Activated B cell treated with CpG ODN at 0.5 μM for 24 hours (primary cell): Measurements from ENCODE around the gene LEPR. TPM values are rescaled to one million over a fixed set of nuclear protein-coding genes. Genes with fewer than 3 reads are reported as not detected.
"Not testable (repeated sequence)": the region's sequence is repeated elsewhere in the genome, so short reads cannot be mapped to it uniquely, and the experiment has no call there.

Source experiments
- ATAC-seq: fragments of 200-7000 bp; cut with Tn5 transposase; one replicate; pipeline ENCODE4 v1.10.0; 2021; ENCODE audit warnings: low read depth, mild to moderate bottlenecking, moderate library complexity
- CTCF ChIA-PET: fragments of 350-600 bp; sonication (Branson Sonifier 250); formaldehyde crosslinking; loops from one replicate; lab custom pipeline; 2021; ENCODE audit warnings: antibody characterized with exemption; lab: Charles Lee
- POLR2A ChIA-PET: fragments of 350-600 bp; sonication (Branson Sonifier 250); formaldehyde crosslinking; loops from one replicate; lab custom pipeline; 2021; ENCODE audit warnings: antibody characterized with exemption; lab: Charles Lee
- DNase-seq: peaks from one replicate; pipeline ENCODE4 v3.0.0; 2022
- H3K27ac Mint-ChIP-seq: one replicate; pipeline ENCODE4 v1.8.0; 2020; ENCODE audit warnings: mixed read lengths
- H3K27me3 Mint-ChIP-seq: one replicate; pipeline ENCODE4 v1.8.0; 2021; ENCODE audit warnings: mixed read lengths
- H3K36me3 Mint-ChIP-seq: one replicate; pipeline ENCODE4 v1.8.0; 2021; ENCODE audit warnings: low read depth, mixed read lengths
- H3K4me1 Mint-ChIP-seq: one replicate; pipeline ENCODE4 v1.8.0; 2021; ENCODE audit warnings: mixed read lengths
- H3K4me3 Mint-ChIP-seq: one replicate; pipeline ENCODE4 v1.8.0; 2020; ENCODE audit warnings: mild to moderate bottlenecking, mixed read lengths
- H3K9me3 Mint-ChIP-seq: one replicate; pipeline ENCODE4 v1.8.0; 2020; ENCODE audit warnings: mixed read lengths
- intact Hi-C: fragments of 100-400 bp; cut with micrococcal nuclease; formaldehyde crosslinking; loops from one replicate; pipeline ENCODE4 v1.15.1; 2024
- total RNA-seq: library from RNA; stranded (reverse); gene quantifications from 2 replicates; pipeline ENCODE4 v1.2.3, GENCODE V29; 2022
- TF ChIP-seq, protein P1 (sequence below): fragments of 200-600 bp; IDR thresholded peaks from one replicate; pipeline ENCODE4 v1.8.0; 2022; ENCODE audit warnings: antibody characterized with exemption, mild to moderate bottlenecking

LEPR gene
- total RNA-seq, 1 donor from 2014 or later, result 1.00 TPM

DNA sequence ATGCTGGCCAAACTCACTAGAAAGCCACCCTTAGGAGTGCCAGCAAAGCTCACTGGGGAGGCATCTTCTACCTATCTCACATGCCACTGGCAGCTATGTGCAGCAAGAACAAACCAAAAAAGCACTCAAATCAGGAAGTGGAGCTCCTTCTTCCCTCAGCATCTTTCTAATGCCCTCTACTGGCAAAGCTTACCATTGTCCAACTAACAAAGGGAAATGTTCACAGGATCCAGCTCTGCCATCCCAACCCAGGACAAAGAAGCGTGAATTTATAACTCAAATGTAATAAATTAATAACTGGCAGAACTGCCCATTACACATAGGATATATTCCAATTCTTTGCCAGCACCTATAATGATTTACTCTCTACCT lies 38.9 kb downstream of the LEPR start:
- no peaks in the 10 kb centered on the region for H3K36me3 Mint-ChIP-seq
- ChIA-PET CTCF (interaction anchor here (1.1 to 1.2 kb wide), 3 partner anchors 28 to 250 kb away, joined by 4 to 5 read pairs (median 4); no protein-coding TSS in a partner anchor), POLR2A (no interaction called here)
- H3K9me3 Mint-ChIP-seq, result peaks cover 9% of the 10 kb centered on the region
- H3K4me3 Mint-ChIP-seq, result no peak overlapping the region
- ATAC-seq (no peak), DNase-seq (no peak)
- peaks cover 4% of the 10 kb centered on the region for H3K27me3 Mint-ChIP-seq
- intact Hi-C loops, result no loop called here
- H3K4me1 Mint-ChIP-seq, result no peaks in the 10 kb centered on the region
- TF ChIP-seq, protein P1, sequence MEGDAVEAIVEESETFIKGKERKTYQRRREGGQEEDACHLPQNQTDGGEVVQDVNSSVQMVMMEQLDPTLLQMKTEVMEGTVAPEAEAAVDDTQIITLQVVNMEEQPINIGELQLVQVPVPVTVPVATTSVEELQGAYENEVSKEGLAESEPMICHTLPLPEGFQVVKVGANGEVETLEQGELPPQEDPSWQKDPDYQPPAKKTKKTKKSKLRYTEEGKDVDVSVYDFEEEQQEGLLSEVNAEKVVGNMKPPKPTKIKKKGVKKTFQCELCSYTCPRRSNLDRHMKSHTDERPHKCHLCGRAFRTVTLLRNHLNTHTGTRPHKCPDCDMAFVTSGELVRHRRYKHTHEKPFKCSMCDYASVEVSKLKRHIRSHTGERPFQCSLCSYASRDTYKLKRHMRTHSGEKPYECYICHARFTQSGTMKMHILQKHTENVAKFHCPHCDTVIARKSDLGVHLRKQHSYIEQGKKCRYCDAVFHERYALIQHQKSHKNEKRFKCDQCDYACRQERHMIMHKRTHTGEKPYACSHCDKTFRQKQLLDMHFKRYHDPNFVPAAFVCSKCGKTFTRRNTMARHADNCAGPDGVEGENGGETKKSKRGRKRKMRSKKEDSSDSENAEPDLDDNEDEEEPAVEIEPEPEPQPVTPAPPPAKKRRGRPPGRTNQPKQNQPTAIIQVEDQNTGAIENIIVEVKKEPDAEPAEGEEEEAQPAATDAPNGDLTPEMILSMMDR, result no peak
- H3K27ac Mint-ChIP-seq, result no peak overlapping the region

DNA sequence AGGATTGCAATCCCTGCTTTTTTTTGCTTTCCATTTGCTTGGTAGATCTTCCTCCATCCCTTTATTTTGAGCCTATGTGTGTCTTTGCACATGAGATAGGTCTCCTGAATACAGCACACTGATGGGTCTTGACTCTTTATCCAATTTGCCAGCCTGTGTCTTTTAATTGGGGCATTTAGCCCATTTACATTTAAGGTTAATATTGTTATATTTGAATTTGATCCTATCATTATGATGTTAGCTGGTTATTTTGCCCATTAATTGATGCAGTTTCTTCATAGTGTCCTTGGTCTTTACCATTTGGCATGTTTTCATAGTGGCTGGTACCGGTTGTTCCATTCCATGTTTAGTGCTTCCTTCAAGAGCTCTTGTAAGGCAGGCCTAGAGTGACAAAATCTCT lies 45.4 kb downstream of the LEPR start:
- CTCF ChIA-PET, intact Hi-C loops, ATAC-seq, DNase-seq, H3K4me3 Mint-ChIP-seq, H3K36me3 Mint-ChIP-seq, H3K4me1 Mint-ChIP-seq, H3K27ac Mint-ChIP-seq, POLR2A ChIA-PET, H3K27me3 Mint-ChIP-seq: not testable (repeated sequence)
- H3K9me3 Mint-ChIP-seq, result peaks cover 12% of the 10 kb centered on the region

DNA sequence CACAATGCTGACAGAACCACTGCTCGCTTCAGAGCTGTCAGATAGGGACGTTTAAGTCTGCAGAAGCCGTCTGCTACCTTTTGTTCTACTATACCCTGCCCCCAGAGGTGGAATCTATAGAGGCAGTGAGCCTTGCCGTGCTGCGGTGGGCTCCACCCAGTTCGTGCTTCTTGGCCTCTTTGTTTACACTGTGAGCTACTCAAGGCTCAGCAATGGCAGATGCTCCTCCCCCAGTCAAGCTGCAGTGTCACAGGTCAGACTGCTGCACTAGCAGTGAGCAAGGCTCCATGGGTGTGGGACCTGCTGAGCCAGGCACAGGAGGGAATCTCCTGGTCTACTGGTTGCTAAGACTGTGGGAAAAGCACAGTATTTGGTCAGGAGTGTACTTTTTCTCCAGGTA lies 47.1 kb downstream of the LEPR start:
- DNase-seq, result no peak
- Mint-ChIP-seq H3K27ac (no peak overlapping the region), H3K9me3 (peaks cover 12% of the 10 kb centered on the region), H3K4me1 (no peaks in the 10 kb centered on the region), H3K4me3 (no peak overlapping the region), H3K27me3 (peaks cover 3% of the 10 kb centered on the region), H3K36me3 (no peaks in the 10 kb centered on the region)
- POLR2A ChIA-PET, result no interaction called here
- intact Hi-C loops, result no loop called here
- ATAC-seq, result no peak
- CTCF ChIA-PET, result no interaction called here
- TF ChIP-seq, protein P1, result no peak

DNA sequence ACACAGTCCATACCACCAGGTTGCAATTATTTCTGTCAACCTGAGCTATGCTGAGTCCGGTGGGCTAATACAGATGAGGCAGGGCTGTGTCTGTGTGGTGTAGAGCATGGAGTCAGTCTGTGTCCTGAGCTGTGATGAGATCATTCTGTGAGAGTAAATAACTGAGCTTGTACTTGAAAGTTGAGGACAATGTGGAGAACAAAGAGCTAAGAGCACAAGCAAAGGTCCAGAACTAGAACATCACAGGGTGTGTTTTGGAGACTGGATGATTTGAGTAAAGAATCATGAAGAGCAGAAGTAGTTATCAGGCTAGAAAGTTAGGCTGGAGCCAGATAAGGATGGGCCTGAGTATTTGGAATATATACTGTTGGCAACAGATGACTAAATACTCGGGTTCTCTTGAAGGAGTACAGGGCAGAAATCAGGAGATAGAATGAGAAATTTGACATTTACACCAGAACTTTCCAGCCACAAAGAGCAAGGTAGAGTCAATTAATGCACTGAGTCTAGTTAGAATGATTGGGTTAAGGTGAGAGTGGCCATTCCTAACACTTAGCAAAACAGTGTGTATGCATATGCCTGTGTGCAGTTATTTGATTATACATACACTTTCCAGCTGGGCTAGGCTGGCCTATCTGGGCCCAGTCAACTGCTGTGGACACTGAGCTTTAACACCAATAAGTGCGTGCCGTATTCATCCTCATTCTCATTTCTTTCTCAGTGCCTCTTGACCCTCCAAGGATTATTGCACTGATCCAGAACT lies 48.8 kb downstream of the LEPR start:
- no peak for ATAC-seq
- no peak for DNase-seq
- ChIA-PET CTCF (no interaction called here), POLR2A (no interaction called here)
- peaks cover 8% of the 10 kb centered on the region for H3K9me3 Mint-ChIP-seq
- H3K4me3 Mint-ChIP-seq, result no peak overlapping the region
- H3K27me3 Mint-ChIP-seq, result peaks cover 3% of the 10 kb centered on the region
- H3K27ac Mint-ChIP-seq, result no peak overlapping the region
- no peaks in the 10 kb centered on the region for H3K36me3 Mint-ChIP-seq
- H3K4me1 Mint-ChIP-seq, result no peaks in the 10 kb centered on the region
- intact Hi-C loops, result no loop called here
- TF ChIP-seq, protein P1, result no peak

DNA sequence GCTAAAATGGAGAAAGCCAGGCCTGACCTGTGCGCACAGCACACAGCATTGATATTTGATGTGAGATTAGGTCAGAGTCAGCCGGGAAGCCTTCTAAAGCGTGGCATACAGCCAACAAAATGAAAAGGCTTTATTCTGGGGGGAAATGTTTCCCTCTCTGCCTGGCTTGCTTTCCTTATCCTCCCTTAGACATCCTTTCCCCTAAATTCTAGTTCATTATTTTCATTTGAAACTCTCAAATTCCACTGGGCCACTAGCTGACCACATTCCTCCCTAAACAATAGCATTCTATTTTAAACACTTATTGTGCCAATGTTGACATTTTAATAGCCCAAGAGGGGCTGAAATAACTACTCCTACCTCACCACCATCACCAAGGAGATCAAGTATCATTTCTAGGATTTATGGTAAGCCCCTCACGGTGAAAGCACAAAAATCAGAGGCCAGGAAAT lies 49.4 kb downstream of the LEPR start:
- DNase-seq, result no peak
- Mint-ChIP-seq H3K4me3 (no peak overlapping the region), H3K9me3 (peaks cover 7% of the 10 kb centered on the region), H3K27me3 (peaks cover 3% of the 10 kb centered on the region), H3K4me1 (no peaks in the 10 kb centered on the region), H3K36me3 (no peaks in the 10 kb centered on the region), H3K27ac (no peak overlapping the region)
- TF ChIP-seq, protein P1, result no peak
- POLR2A ChIA-PET, result no interaction called here
- intact Hi-C loops, result no loop called here
- no peak for ATAC-seq
- CTCF ChIA-PET, result no interaction called here

Other genes starting within 250 kb of the LEPR start
- 0.67 and 0.93 TPM in 2 replicates for gene DNAJC6, start 111.1 kb upstream of the LEPR start, total RNA-seq
- gene LEPROT, start within 50 bp of the LEPR start, total RNA-seq, result 11.3 and 15.4 TPM in 2 replicates